Small intestine (tissue), 7 donors: ENCODE data around the gene ANO7. TPM values are rescaled to one million over a fixed set of nuclear protein-coding genes. Genes with fewer than 3 reads are reported as not detected.

Experiments
- DNase-seq, 2 donors: peaks; one replicate each; pipeline versions ENCODE4 v3.0.0 to v3.0.0-alpha.2; 2013
- FAIRE-seq: peaks from 2 replicates; lab custom pipeline; 2012; peaks lifted over from hg19 to GRCh38; lab: Jason Lieb, UNC
- H3K27ac ChIP-seq, 3 donors: one replicate each; pipeline ENCODE4 v1.5.1; 2013; ENCODE audit warnings: low read length in 2 of 3, mild to moderate bottlenecking in 2 of 3, control low read depth in 1 of 3, inconsistent platforms in 1 of 3, low read depth in 1 of 3, moderate library complexity in 1 of 3
- H3K27me3 ChIP-seq, 3 donors: one replicate each; pipeline ENCODE4 v1.6.1; 2013; ENCODE audit warnings: low read length in 3 of 3, inconsistent platforms in 1 of 3; ENCODE audit not compliant: control insufficient read depth in 3 of 3, insufficient read depth in 3 of 3
- H3K36me3 ChIP-seq, 3 donors: one replicate each; pipeline ENCODE4 v1.6.1; 2013; ENCODE audit warnings: low read length in 3 of 3, inconsistent platforms in 1 of 3, low read depth in 1 of 3, mild to moderate bottlenecking in 1 of 3, moderate library complexity in 1 of 3; ENCODE audit not compliant: control insufficient read depth in 3 of 3, insufficient read depth in 2 of 3
- H3K4me1 ChIP-seq, 3 donors: one replicate each; pipeline ENCODE4 v1.6.1; 2013; ENCODE audit warnings: low read length in 2 of 3, inconsistent platforms in 1 of 3, low read depth in 1 of 3, mild to moderate bottlenecking in 1 of 3, moderate library complexity in 1 of 3; ENCODE audit not compliant: control insufficient read depth in 3 of 3, insufficient read depth in 2 of 3
- H3K4me3 ChIP-seq, 3 donors: one replicate each; pipeline ENCODE4 v1.5.1; 2013; ENCODE audit warnings: low read length in 3 of 3, control low read depth in 1 of 3, inconsistent platforms in 1 of 3, low read depth in 1 of 3, mild to moderate bottlenecking in 1 of 3, moderate library complexity in 1 of 3
- H3K9me3 ChIP-seq, 2 donors: one replicate each; pipeline ENCODE4 v1.6.1; 2013; ENCODE audit warnings: low read depth in 1 of 2, low read length in 1 of 2; ENCODE audit not compliant: control insufficient read depth in 2 of 2, insufficient read depth in 1 of 2
- WGBS, 3 donors: extraction: QIAGEN DNeasy Blood & Tissue Kit; methylation state at CpG; one replicate each; pipeline ENCODE4 v1.1.7; 2013; 5-methylcytosine and 5-hydroxymethylcytosine counted together
- polyA plus RNA-seq, 4 donors: library from polyadenylated mRNA; stranded (reverse) in 3 of 4; unstranded in 1 of 4; fragments of 200-250 nt in 3 of 4; fragments of 120-200 nt in 1 of 4; gene quantifications; one replicate each; pipeline versions ENCODE4 v1.2.1 to v1.2.3, GENCODE V29; 2013
- donor health status: healthy with polysubstance abuse.
- donor health status: control.
- donor health status: control.
- donor health status: Bipolar disorder and iron deficiency.
- donor health status: healthy.

Gene ANO7
- polyA plus RNA-seq, 4 donors: 1.1 to 40.0 (median 5.9) TPM

GRCh38 chr2:241219030-241219382 is 30.5 kb downstream of the ANO7 start:
- peak in 1 of 2 donors; percentile 31 for DNase-seq
- WGBS, 3 donors: 16 to 38% (median 24%) methylated on average over 4 of the region's 4 CpGs
- Histone ChIP-seq H3K4me1 (peaks cover 0 to 20% (median 0%) of the 10 kb centered on the region in 3 donors), H3K4me3 (peak overlapping the region in 1 of 3 donors; percentile 23), H3K27ac (no peak overlapping the region), H3K9me3 (no peaks in the 10 kb centered on the region), H3K36me3 (peaks cover 0 to 4% (median 0%) of the 10 kb centered on the region in 3 donors), H3K27me3 (peaks cover 0 to 2% (median 0%) of the 10 kb centered on the region in 3 donors)
- FAIRE-seq: no peak

- Histone ChIP-seq H3K27ac (no peak overlapping the region), H3K36me3 (peaks cover 0 to 4% (median 0%) of the 10 kb centered on the region in 3 donors), H3K4me1 (peaks cover 0 to 29% (median 2%) of the 10 kb centered on the region in 3 donors), H3K27me3 (no peaks in the 10 kb centered on the region), H3K4me3 (no peak overlapping the region), H3K9me3 (no peaks in the 10 kb centered on the region)
- WGBS, 3 donors: 84 to 88% (median 86%) methylated on average over 6 of the region's 6 CpGs
- DNase-seq (no peak), FAIRE-seq (no peak)
Measured at GRCh38 chr2:241219856-241220356, 31.4 kb downstream of the ANO7 start.

GRCh38 chr2:241223211-241224017 is 34.9 kb downstream of the ANO7 start:
- Histone ChIP-seq H3K27ac (no peak overlapping the region), H3K4me3 (no peak overlapping the region), H3K9me3 (no peaks in the 10 kb centered on the region), H3K4me1 (peaks cover 0 to 30% (median 2%) of the 10 kb centered on the region in 3 donors), H3K36me3 (peaks cover 0 to 37% (median 10%) of the 10 kb centered on the region in 3 donors), H3K27me3 (no peaks in the 10 kb centered on the region)
- FAIRE-seq: no peak
- peak in 1 of 2 donors; percentile 32 for DNase-seq
- WGBS, 3 donors: 34 to 52% (median 38%) methylated on average over 23 of the region's 23 CpGs

- Histone ChIP-seq H3K27ac (peak overlapping the region in 1 of 3 donors; percentile 36), H3K9me3 (no peaks in the 10 kb centered on the region), H3K4me1 (peaks cover 0 to 24% (median 2%) of the 10 kb centered on the region in 3 donors), H3K4me3 (no peak overlapping the region), H3K36me3 (peaks cover 8 to 46% (median 13%) of the 10 kb centered on the region in 3 donors), H3K27me3 (no peaks in the 10 kb centered on the region)
- FAIRE-seq: no peak
- WGBS, 3 donors: 16 to 36% (median 35%) methylated on average over 26 of the region's 26 CpGs
- DNase-seq: peak in 1 of 2 donors; percentile 77
Measured at GRCh38 chr2:241224018-241224850, 35.8 kb downstream of the ANO7 start.

GRCh38 chr2:241224851-241225438 is 36.5 kb downstream of the ANO7 start:
- H3K36me3 ChIP-seq: peaks cover 13 to 53% (median 19%) of the 10 kb centered on the region in 3 donors
- no peaks in the 10 kb centered on the region for H3K27me3 ChIP-seq
- 71 to 74% (median 71%) methylated on average over 8 of the region's 8 CpGs for WGBS, 3 donors
- no peak for DNase-seq
- FAIRE-seq: no peak
- peaks cover 0 to 23% (median 2%) of the 10 kb centered on the region in 3 donors for H3K4me1 ChIP-seq
- peak overlapping the region in 1 of 3 donors; percentile 36 for H3K27ac ChIP-seq
- no peaks in the 10 kb centered on the region for H3K9me3 ChIP-seq
- no peak overlapping the region for H3K4me3 ChIP-seq

- no peak overlapping the region for H3K4me3 ChIP-seq
- no peak for DNase-seq
- H3K27me3 ChIP-seq: no peaks in the 10 kb centered on the region
- WGBS, 3 donors: 89 to 94% (median 92%) methylated on average over 16 of the region's 16 CpGs
- peaks cover 18 to 59% (median 24%) of the 10 kb centered on the region in 3 donors for H3K36me3 ChIP-seq
- no peaks in the 10 kb centered on the region for H3K9me3 ChIP-seq
- H3K4me1 ChIP-seq: peaks cover 0 to 23% (median 2%) of the 10 kb centered on the region in 3 donors
- no peak for FAIRE-seq
- H3K27ac ChIP-seq: no peak overlapping the region
Measured at GRCh38 chr2:241225545-241225944, 37.1 kb downstream of the ANO7 start.

- Histone ChIP-seq H3K27ac (no peak overlapping the region), H3K4me3 (no peak overlapping the region), H3K4me1 (peaks cover 0 to 23% (median 2%) of the 10 kb centered on the region in 3 donors), H3K27me3 (no peaks in the 10 kb centered on the region), H3K9me3 (no peaks in the 10 kb centered on the region), H3K36me3 (peaks cover 21 to 63% (median 25%) of the 10 kb centered on the region in 3 donors)
- DNase-seq: no peak
- WGBS, 3 donors: 89 to 93% (median 90%) methylated on average over 16 of the region's 16 CpGs
- no peak for FAIRE-seq
Measured at GRCh38 chr2:241225983-241226382, 37.5 kb downstream of the ANO7 start.
